B cell (primary cell): ENCODE data around the gene SFTPB. TPM values are rescaled to one million over a fixed set of nuclear protein-coding genes. Genes with fewer than 3 reads are reported as not detected.

Experiments used
- ATAC-seq: fragments of 200-7000 bp; cut with Tn5 transposase; one replicate; pipeline ENCODE4 v1.10.0; 2021; ENCODE audit warnings: low read depth, mild to moderate bottlenecking, moderate number of reproducible peaks, moderate library complexity
- CTCF ChIA-PET: fragments of 350-600 bp; sonication (Branson Sonifier 250); formaldehyde crosslinking; loops from one replicate; lab custom pipeline; 2021; ENCODE audit warnings: antibody characterized with exemption, inconsistent platforms; lab: Charles Lee
- POLR2A ChIA-PET: fragments of 350-600 bp; sonication (Branson Sonifier 250); formaldehyde crosslinking; loops from one replicate; lab custom pipeline; 2021; ENCODE audit warnings: antibody characterized with exemption; lab: Charles Lee
- DNase-seq: peaks from one replicate; pipeline ENCODE4 v3.0.0; 2013
- H2AFZ ChIP-seq: 2 replicates; pipeline ENCODE4 v1.6.1; 2012; ENCODE audit warnings: mild to moderate bottlenecking, low read depth, low read length; ENCODE audit not compliant: insufficient read depth, poor library complexity, severe bottlenecking
- H3K27ac ChIP-seq, 2 donors: 1 replicate in 1 of 2; 2 replicates in 1 of 2; pipeline ENCODE4 v1.5.1; 2012 to 2013; ENCODE audit warnings: low read length in 2 of 2, mild to moderate bottlenecking in 2 of 2, moderate library complexity in 1 of 2
- H3K27me3 ChIP-seq, 4 experiments: fragments of 200-600 bp in 1 of 4; sonication (generic) in 1 of 4; replicated peaks in 1 of 4; 1 replicate in 2 of 4; 2 replicates in 2 of 4; pipeline versions ENCODE4 v1.6.1 to v1.7.0; 2013 to 2016; ENCODE audit warnings: low read length in 3 of 4, mild to moderate bottlenecking in 2 of 4, mixed read lengths in 1 of 4, moderate library complexity in 1 of 4; ENCODE audit not compliant: insufficient read depth in 4 of 4, control insufficient read depth in 3 of 4; ENCODE audit errors: control extremely low read depth in 1 of 4
- H3K36me3 ChIP-seq, 2 experiments: replicated peaks in 1 of 2; 1 replicate in 1 of 2; 2 replicates in 1 of 2; pipeline versions ENCODE4 v1.6.1 to v1.7.1; 2013; ENCODE audit warnings: low read length in 1 of 2; ENCODE audit not compliant: insufficient read depth in 2 of 2, control insufficient read depth in 1 of 2; ENCODE audit errors: control extremely low read depth in 1 of 2, extremely low read depth in 1 of 2
- H3K4me1 ChIP-seq, 2 donors: fragments of 200-600 bp in 1 of 2; sonication (generic) in 1 of 2; 1 replicate in 1 of 2; 2 replicates in 1 of 2; pipeline versions ENCODE4 v1.5.1 to v1.6.1; 2013 to 2017; ENCODE audit warnings: low read length in 2 of 2; ENCODE audit not compliant: control insufficient read depth in 2 of 2, insufficient read depth in 2 of 2
- H3K4me2 ChIP-seq: replicated peaks from 2 replicates; pipeline ENCODE3; 2012; ENCODE audit warnings: mild to moderate bottlenecking, low read depth, low read length; ENCODE audit not compliant: poor library complexity, severe bottlenecking
- H3K4me3 ChIP-seq, 5 experiments: fragments of 200-600 bp in 1 of 5; sonication (generic) in 1 of 5; 1 replicate in 3 of 5; 2 replicates in 2 of 5; pipeline versions ENCODE4 v1.5.1 to v1.7.0; 2011 to 2016; ENCODE audit warnings: low read length in 4 of 5, mild to moderate bottlenecking in 4 of 5, low read depth in 2 of 5, control low read depth in 1 of 5, moderate library complexity in 1 of 5; ENCODE audit not compliant: insufficient read depth in 1 of 5; ENCODE audit errors: control extremely low read depth in 1 of 5, extremely low read depth in 1 of 5
- H3K79me2 ChIP-seq: fragments of 200-600 bp; sonication (generic); one replicate; pipeline ENCODE4 v1.6.0; 2016; ENCODE audit warnings: low read length; ENCODE audit not compliant: control insufficient read depth, insufficient read depth
- H3K9ac ChIP-seq: fragments of 200-600 bp; sonication (generic); 2 replicates; pipeline ENCODE4 v1.6.1; 2017; ENCODE audit warnings: mild to moderate bottlenecking, low read length, moderate library complexity
- H3K9me3 ChIP-seq, 3 donors: one replicate each; pipeline versions ENCODE4 v1.6.1 to v1.7.1; 2013; ENCODE audit warnings: low read length in 2 of 3; ENCODE audit not compliant: control insufficient read depth in 2 of 3, insufficient read depth in 1 of 3; ENCODE audit errors: control extremely low read depth in 1 of 3
- H4K20me1 ChIP-seq: 2 replicates; pipeline ENCODE4 v1.6.0; 2012; ENCODE audit warnings: mild to moderate bottlenecking, low read length; ENCODE audit not compliant: insufficient read depth, control insufficient read depth, poor library complexity, severe bottlenecking
- H3K27ac Mint-ChIP-seq: one replicate; pipeline ENCODE4 v1.8.0; 2021; ENCODE audit warnings: mixed read lengths
- H3K27me3 Mint-ChIP-seq: one replicate; pipeline ENCODE4 v1.8.0; 2021; ENCODE audit warnings: mixed read lengths
- H3K4me1 Mint-ChIP-seq: one replicate; pipeline ENCODE4 v1.8.0; 2021; ENCODE audit warnings: mixed read lengths
- H3K4me3 Mint-ChIP-seq: one replicate; pipeline ENCODE4 v1.8.0; 2021; ENCODE audit warnings: mixed read lengths
- H3K9me3 Mint-ChIP-seq: one replicate; pipeline ENCODE4 v1.8.0; 2022; ENCODE audit warnings: mixed read lengths; ENCODE audit not compliant: insufficient read depth
- CTCF ChIP-seq: fragments of 200-600 bp; IDR thresholded peaks from one replicate; pipeline ENCODE4 v1.8.0; 2022; ENCODE audit warnings: antibody characterized with exemption, mild to moderate bottlenecking
- EZH2 ChIP-seq: IDR thresholded peaks from 2 replicates; pipeline ENCODE4 v1.6.1; 2012; ENCODE audit warnings: borderline replicate concordance, low read depth, mild to moderate bottlenecking, moderate library complexity, low read length; ENCODE audit not compliant: insufficient read depth, poor library complexity, severe bottlenecking
- WGBS: methylation state at CpG from one replicate; pipeline ENCODE4 v1.1.5; 2013; ENCODE audit warnings: missing lambda C conversion rate; ENCODE audit not compliant: insufficient coverage; 5-methylcytosine and 5-hydroxymethylcytosine counted together
- intact Hi-C: fragments of 100-400 bp; cut with micrococcal nuclease; formaldehyde crosslinking; loops from one replicate; pipeline ENCODE4 v1.10.0; 2022
- polyA plus RNA-seq: library from polyadenylated mRNA; depleted of rRNA; stranded (reverse); fragments of >200 nt; gene quantifications from 2 replicates; pipeline ENCODE4 v1.2.3, GENCODE V29; 2012
- total RNA-seq, 2 donors: library from RNA; stranded (reverse); fragments of 120-200 nt in 1 of 2; gene quantifications; 1 replicate in 1 of 2; 2 replicates in 1 of 2; pipeline versions ENCODE4 v1.2.3 to v1.2.4, GENCODE V29; 2013 to 2022

SFTPB gene
- total and polyA plus RNA-seq, 2 donors (not counting 1 experiment from before 2014, with no cell fraction given), result not detected

DNA sequence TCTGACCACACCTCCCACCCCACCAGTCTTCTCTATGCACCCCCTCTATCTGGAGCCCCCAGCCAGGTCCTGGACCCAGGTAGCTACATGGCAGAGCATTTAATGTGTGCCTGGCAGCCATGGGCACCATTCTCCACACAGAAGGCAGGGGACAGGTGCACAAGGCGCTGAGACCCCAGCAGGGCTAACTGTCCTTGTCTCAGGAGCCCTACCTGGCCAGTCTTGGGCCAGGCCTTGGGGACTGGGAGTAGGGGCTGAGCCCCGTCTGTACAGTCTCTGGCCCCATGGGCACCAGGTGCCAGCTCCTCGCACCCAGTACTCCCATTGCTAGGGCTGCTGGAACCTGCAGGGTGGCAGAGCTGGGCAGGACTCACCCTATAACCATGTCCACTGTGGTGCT, 29.1 kb upstream of the SFTPB start:
- ATAC-seq, result no peak
- no peak overlapping the region for H3K27ac Mint-ChIP-seq
- no peak overlapping the region for H3K9ac ChIP-seq
- H3K9me3 ChIP-seq, result no peaks in the 10 kb centered on the region
- no peak overlapping the region for H3K4me3 Mint-ChIP-seq
- no peak for DNase-seq
- no peaks in the 10 kb centered on the region for H4K20me1 ChIP-seq
- H3K4me1 ChIP-seq, result no peaks in the 10 kb centered on the region
- intact Hi-C loops, result no loop called here
- H3K79me2 ChIP-seq, result no peaks in the 10 kb centered on the region
- H3K27ac ChIP-seq, result no peak overlapping the region
- ChIA-PET POLR2A (no interaction called here), CTCF (interaction anchor here (0.9 to 3.6 kb wide), 5 partner anchors 11 to 117 kb away, joined by 3 to 10 read pairs (median 3); no protein-coding TSS in a partner anchor)
- no peak overlapping the region for H3K4me3 ChIP-seq
- H3K9me3 Mint-ChIP-seq, result no peaks in the 10 kb centered on the region
- H3K4me1 Mint-ChIP-seq, result peaks cover 4% of the 10 kb centered on the region
- no peak for TF ChIP-seq CTCF
- no peak for TF ChIP-seq EZH2
- H3K4me2 ChIP-seq, result no peak overlapping the region
- no peaks in the 10 kb centered on the region for H3K27me3 Mint-ChIP-seq
- no peak overlapping the region for H2AFZ ChIP-seq
- no peaks in the 10 kb centered on the region for H3K36me3 ChIP-seq
- no peaks in the 10 kb centered on the region for H3K27me3 ChIP-seq
- 87% methylated on average over 3 of the region's 3 CpGs for WGBS

DNA sequence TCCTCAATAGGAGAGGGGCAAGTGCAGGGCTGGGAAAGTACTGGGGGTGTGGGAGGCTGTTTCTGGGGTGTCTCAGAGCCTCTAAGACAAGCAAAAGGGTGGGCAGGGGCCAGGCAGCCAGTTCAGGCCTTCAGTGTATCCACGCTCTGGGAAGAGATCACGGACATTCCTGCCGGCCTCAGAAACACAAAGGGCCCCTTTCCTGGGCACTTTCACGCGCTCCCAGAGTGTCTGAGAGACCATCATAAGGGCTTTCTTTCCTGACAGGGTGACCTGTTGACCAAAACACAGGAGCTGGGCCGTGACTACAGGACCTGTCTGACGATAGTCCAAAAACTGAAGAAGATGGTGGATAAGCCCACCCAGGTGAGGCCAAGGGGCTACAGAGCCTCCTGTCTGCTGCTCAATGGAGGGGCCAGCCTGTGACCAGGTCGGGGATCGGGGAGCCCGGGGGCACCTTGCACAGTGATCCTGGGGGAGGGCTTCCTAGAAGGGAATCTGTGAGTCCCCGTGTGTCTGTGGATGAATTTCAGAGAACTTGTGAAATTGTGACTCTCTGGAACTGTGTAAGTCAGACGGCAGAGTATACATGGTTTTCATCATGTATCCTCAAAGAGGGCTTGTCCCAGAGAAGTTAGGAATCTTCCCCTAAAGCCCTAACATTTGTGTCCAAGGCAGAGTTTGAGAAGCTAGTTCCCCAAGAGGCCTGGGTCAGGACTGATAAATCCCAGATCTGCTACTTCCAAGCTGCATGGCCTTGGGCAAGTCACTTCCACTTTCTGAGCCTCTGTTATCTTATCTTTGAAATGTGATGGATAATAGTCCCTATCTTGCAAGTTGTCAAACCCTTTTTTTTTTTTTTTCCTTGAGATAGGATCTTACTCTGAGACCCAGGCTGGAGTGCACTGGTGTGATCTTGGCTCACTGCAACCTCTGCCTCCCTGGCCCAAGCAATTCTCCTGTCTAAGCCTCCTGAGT, 28.0 kb upstream of the SFTPB start:
- CTCF ChIA-PET, result interaction anchor here (0.6 to 4.2 kb wide), 4 partner anchors 11 to 431 kb away, joined by 3 to 17 read pairs (median 8); no protein-coding TSS in a partner anchor

More for the DNA sequence above, 28.0 kb upstream of the SFTPB start:
- Mint-ChIP-seq H3K4me3 (no peak overlapping the region), H3K27me3 (no peaks in the 10 kb centered on the region), H3K4me1 (peaks cover 4% of the 10 kb centered on the region), H3K27ac (no peak overlapping the region), H3K9me3 (no peaks in the 10 kb centered on the region)
- no peaks in the 10 kb centered on the region for H4K20me1 ChIP-seq
- DNase-seq, result no peak
- no peak for ATAC-seq
- H2AFZ ChIP-seq, result no peak overlapping the region
- 94% methylated on average over 11 of the region's 12 CpGs for WGBS
- H3K9ac ChIP-seq, result no peak overlapping the region
- no peaks in the 10 kb centered on the region for H3K79me2 ChIP-seq
- TF ChIP-seq EZH2, result no peak
- TF ChIP-seq CTCF, result no peak
- H3K27me3 ChIP-seq, result no peaks in the 10 kb centered on the region
- POLR2A ChIA-PET, result no interaction called here
- H3K4me1 ChIP-seq, result no peaks in the 10 kb centered on the region
- no peak overlapping the region for H3K4me2 ChIP-seq
- no peaks in the 10 kb centered on the region for H3K9me3 ChIP-seq
- intact Hi-C loops, result no loop called here
- H3K36me3 ChIP-seq, result no peaks in the 10 kb centered on the region
- H3K4me3 ChIP-seq, result no peak overlapping the region
- H3K27ac ChIP-seq, result no peak overlapping the region
